ENCODE measurements around the gene GRK6. TPM values are rescaled to one million over a fixed set of nuclear protein-coding genes. Genes with fewer than 3 reads are reported as not detected.
"Not testable (repeated sequence)": the region's sequence is repeated elsewhere in the genome, so short reads cannot be mapped to it uniquely, and the experiment has no call there.

GRK6 gene
- total and polyA plus RNA-seq, 9 donors = 13.8 to 25.0 (median 19.3) TPM

- DNase-seq = no peak
- Histone ChIP-seq H3K9me3 (replicated peaks; ENCODE audit: control insufficient read depth, low read depth, low read length) (no peaks in the 10 kb centered on the region), H3K4me1 (ENCODE audit: control insufficient read depth, insufficient read depth, low read length) (peaks cover 10% of the 10 kb centered on the region), H3K36me3 (ENCODE audit: control insufficient read depth, insufficient read depth, low read length) (no peaks in the 10 kb centered on the region), H3K27me3 (ENCODE audit: control insufficient read depth, insufficient read depth, low read length) (peaks cover 28% of the 10 kb centered on the region), H3K27ac (ENCODE audit: low read length) (no peak within 1 kb of the TSS), H3K4me3 (ENCODE audit: low read length) (no peak within 1 kb of the TSS)
- 91% methylated on average over 7 of the region's 9 CpGs for WGBS (ENCODE audit: insufficient coverage)
Measured at GRCh38 chr5:177409043-177409801, 17.3 kb upstream of the GRK6 start, which contains the start of gene F12. Gene F12, minus strand, starts transcription at chr5:177409564. Its CDS starts 37 bp downstream, at chr5:177409527.

DNA sequence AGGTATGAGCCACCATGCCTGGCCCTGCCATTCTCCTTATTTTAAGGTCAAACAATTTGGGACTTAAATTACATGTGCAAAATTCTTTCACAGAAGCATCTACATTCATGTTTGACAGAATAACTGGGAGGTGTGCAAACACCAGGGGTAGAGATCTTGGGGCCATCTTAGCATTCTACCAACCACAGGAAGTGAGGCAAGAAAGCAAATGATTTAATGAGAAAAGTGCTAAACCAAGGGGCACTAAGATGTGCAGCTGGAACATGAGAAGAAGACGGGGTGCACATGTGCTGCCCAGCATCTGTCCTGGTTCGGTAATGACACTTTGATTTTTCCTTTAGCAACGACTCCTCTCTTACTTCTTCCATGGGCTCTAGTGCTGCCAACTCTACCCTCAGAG is 15.9 kb upstream of the GRK6 start:
- peaks cover 15% of the 10 kb centered on the region for H3K27me3 ChIP-seq (ENCODE audit: control insufficient read depth, insufficient read depth, low read length)
- no peaks in the 10 kb centered on the region for H3K4me1 ChIP-seq (ENCODE audit: control insufficient read depth, insufficient read depth, low read length)
- DNase-seq = no peak
- WGBS (ENCODE audit: insufficient coverage) = 100% methylated on average over 2 of the region's 3 CpGs
- H3K9me3 ChIP-seq (replicated peaks; ENCODE audit: control insufficient read depth, low read depth, low read length) = no peaks in the 10 kb centered on the region
- H3K27ac ChIP-seq (ENCODE audit: low read length) = no peak overlapping the region
- no peaks in the 10 kb centered on the region for H3K36me3 ChIP-seq (ENCODE audit: control insufficient read depth, insufficient read depth, low read length)
- no peak overlapping the region for H3K4me3 ChIP-seq (ENCODE audit: low read length)

GRCh38 chr5:177412603-177413233 is 13.8 kb upstream of the GRK6 start:
- 74% methylated on average over 4 of the region's 8 CpGs for WGBS (ENCODE audit: insufficient coverage)
- Histone ChIP-seq H3K9me3 (replicated peaks; ENCODE audit: control insufficient read depth, low read depth, low read length) (no peaks in the 10 kb centered on the region), H3K36me3 (ENCODE audit: control insufficient read depth, insufficient read depth, low read length) (no peaks in the 10 kb centered on the region), H3K27me3 (ENCODE audit: control insufficient read depth, insufficient read depth, low read length) (peaks cover 9% of the 10 kb centered on the region), H3K4me1 (ENCODE audit: control insufficient read depth, insufficient read depth, low read length) (no peaks in the 10 kb centered on the region), H3K27ac (ENCODE audit: low read length) (no peak overlapping the region), H3K4me3 (ENCODE audit: low read length) (no peak overlapping the region)
- DNase-seq = no peak

GRCh38 chr5:177414481-177414880 is 12.0 kb upstream of the GRK6 start:
- H3K4me3 ChIP-seq (ENCODE audit: low read length) = no peak overlapping the region
- H3K4me1 ChIP-seq (ENCODE audit: control insufficient read depth, insufficient read depth, low read length) = no peaks in the 10 kb centered on the region
- H3K9me3 ChIP-seq (replicated peaks; ENCODE audit: control insufficient read depth, low read depth, low read length) = no peaks in the 10 kb centered on the region
- H3K27me3 ChIP-seq (ENCODE audit: control insufficient read depth, insufficient read depth, low read length) = peaks cover 4% of the 10 kb centered on the region
- no peak overlapping the region for H3K27ac ChIP-seq (ENCODE audit: low read length)
- H3K36me3 ChIP-seq (ENCODE audit: control insufficient read depth, insufficient read depth, low read length) = no peaks in the 10 kb centered on the region
- no CpG with 5 or more reads among the region's 3 CpGs for WGBS (ENCODE audit: insufficient coverage)
- DNase-seq = no peak

DNA sequence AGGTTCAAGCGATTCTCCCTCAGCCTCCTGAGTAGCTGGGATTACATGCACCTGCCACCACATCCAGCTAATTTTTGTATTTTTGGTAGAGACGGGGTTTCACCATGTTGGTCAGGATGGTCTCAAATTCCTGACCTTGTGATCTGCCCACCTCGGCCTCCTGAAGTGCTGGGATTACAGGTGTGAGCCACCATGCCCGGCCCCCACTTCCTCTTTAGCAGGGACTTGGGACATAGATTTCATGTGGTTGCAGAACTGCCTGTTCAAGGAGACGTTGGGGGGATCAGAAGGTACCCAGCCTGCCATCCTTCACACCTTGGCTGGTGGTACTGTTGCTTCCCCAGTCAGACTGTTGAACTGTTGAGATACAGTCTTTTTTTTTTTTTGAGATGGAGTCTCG is 9.4 kb upstream of the GRK6 start:
- DNase-seq; H3K4me1 ChIP-seq (ENCODE audit: control insufficient read depth, insufficient read depth, low read length); H3K9me3 ChIP-seq (replicated peaks; ENCODE audit: control insufficient read depth, low read depth, low read length); H3K27ac ChIP-seq (ENCODE audit: low read length); H3K27me3 ChIP-seq (ENCODE audit: control insufficient read depth, insufficient read depth, low read length); H3K4me3 ChIP-seq (ENCODE audit: low read length); H3K36me3 ChIP-seq (ENCODE audit: control insufficient read depth, insufficient read depth, low read length): not testable (repeated sequence)
- 100% methylated on average over 2 of the region's 6 CpGs for WGBS (ENCODE audit: insufficient coverage)

DNA sequence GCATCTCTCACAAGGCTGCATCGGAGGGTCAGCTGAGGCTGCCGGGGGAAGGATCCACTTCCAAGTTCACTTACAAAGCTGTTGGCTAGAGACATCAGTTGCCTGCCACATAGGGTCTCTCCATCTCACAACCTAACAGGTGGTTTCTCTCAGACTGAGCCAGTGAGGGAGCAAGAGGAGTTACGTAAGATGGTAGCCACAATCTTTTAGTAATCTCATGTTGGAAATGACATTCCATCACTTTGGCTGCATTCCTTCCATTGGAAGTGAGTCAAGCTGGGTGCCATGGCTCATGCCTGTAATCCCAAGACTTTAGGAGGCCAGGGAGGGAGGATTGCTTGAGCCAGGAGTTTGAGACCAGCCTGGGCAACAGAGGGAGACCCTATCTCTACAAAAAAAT is 7.4 kb upstream of the GRK6 start:
- Histone ChIP-seq H3K27ac (ENCODE audit: low read length) (no peak overlapping the region), H3K4me1 (ENCODE audit: control insufficient read depth, insufficient read depth, low read length) (peaks cover 2% of the 10 kb centered on the region), H3K4me3 (ENCODE audit: low read length) (no peak overlapping the region), H3K27me3 (ENCODE audit: control insufficient read depth, insufficient read depth, low read length) (no peaks in the 10 kb centered on the region), H3K9me3 (replicated peaks; ENCODE audit: control insufficient read depth, low read depth, low read length) (no peaks in the 10 kb centered on the region), H3K36me3 (ENCODE audit: control insufficient read depth, insufficient read depth, low read length) (no peaks in the 10 kb centered on the region)
- WGBS (ENCODE audit: insufficient coverage) = no CpG with 5 or more reads among the region's 3 CpGs
- DNase-seq = no peak

GRCh38 chr5:177420472-177420871 is 6.0 kb upstream of the GRK6 start:
- not testable (repeated sequence) for H3K36me3 ChIP-seq (ENCODE audit: control insufficient read depth, insufficient read depth, low read length); H3K27ac ChIP-seq (ENCODE audit: low read length); H3K27me3 ChIP-seq (ENCODE audit: control insufficient read depth, insufficient read depth, low read length); H3K9me3 ChIP-seq (replicated peaks; ENCODE audit: control insufficient read depth, low read depth, low read length); H3K4me1 ChIP-seq (ENCODE audit: control insufficient read depth, insufficient read depth, low read length); H3K4me3 ChIP-seq (ENCODE audit: low read length); DNase-seq
- 75% methylated on average over 6 of the region's 7 CpGs for WGBS (ENCODE audit: insufficient coverage)

DNA sequence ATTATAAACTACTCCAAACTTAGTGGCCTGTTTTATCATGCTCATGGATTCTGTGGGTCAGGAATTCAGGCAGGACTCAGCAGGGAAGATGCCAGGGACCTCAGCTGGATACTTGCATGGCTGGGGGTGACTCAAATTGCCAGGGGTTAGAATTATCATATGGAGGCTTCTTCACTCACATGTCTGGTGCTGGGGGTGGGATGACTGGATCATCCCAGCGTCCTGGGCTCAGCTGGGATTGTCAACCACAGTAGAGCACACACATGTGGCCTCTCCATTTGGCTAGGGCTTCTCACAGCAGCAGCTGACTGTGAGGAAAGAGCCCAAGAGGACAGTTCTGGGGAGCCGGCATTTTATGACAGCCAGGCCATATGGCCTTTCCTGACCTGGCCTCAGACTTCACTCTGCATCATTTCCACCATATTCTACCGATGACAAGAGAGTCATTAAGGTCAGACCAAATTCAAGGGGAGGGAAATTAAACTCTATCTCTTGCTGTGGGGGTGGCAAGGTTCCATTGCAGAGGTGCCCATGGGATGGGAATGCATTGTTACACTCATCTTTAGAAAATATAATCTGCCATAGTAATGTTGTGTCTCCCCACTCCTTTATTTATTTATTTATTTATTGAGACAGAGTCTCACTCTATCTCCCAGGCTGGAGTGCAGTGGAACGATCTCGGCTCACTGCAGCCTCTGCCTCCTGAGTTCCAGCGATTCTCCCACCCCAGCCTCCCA is 5.2 kb upstream of the GRK6 start:
- Histone ChIP-seq H3K4me1 (ENCODE audit: control insufficient read depth, insufficient read depth, low read length) (peaks cover 6% of the 10 kb centered on the region), H3K4me3 (ENCODE audit: low read length) (no peak overlapping the region), H3K27me3 (ENCODE audit: control insufficient read depth, insufficient read depth, low read length) (no peaks in the 10 kb centered on the region), H3K27ac (ENCODE audit: low read length) (no peak overlapping the region), H3K9me3 (replicated peaks; ENCODE audit: control insufficient read depth, low read depth, low read length) (no peaks in the 10 kb centered on the region), H3K36me3 (ENCODE audit: control insufficient read depth, insufficient read depth, low read length) (no peaks in the 10 kb centered on the region)
- peak; percentile 59 for DNase-seq
- no CpG with 5 or more reads among the region's 6 CpGs for WGBS (ENCODE audit: insufficient coverage)

DNA sequence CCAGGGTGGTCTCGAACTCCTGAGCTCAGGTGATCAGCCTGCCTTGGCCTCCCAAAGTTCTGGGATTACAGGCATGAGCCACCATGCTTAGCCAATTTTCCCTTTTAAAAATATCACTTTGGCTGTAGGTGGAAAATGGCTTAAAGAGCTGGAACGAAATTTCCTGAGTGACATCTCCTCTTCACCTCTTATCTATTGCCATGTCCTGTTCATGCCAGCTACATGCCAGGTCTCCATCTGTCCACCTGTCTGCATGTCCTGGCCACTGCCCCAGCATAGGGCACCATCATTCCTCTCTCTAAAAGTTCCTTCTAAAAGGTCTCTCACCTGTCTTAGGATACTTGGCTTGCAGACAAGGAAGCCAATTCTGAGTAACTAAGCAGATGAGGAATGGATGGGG is 2.8 kb upstream of the GRK6 start:
- Histone ChIP-seq H3K36me3 (ENCODE audit: control insufficient read depth, insufficient read depth, low read length) (peaks cover 5% of the 10 kb centered on the region), H3K27me3 (ENCODE audit: control insufficient read depth, insufficient read depth, low read length) (no peaks in the 10 kb centered on the region), H3K4me3 (ENCODE audit: low read length) (no peak overlapping the region), H3K4me1 (ENCODE audit: control insufficient read depth, insufficient read depth, low read length) (peaks cover 24% of the 10 kb centered on the region), H3K9me3 (replicated peaks; ENCODE audit: control insufficient read depth, low read depth, low read length) (no peaks in the 10 kb centered on the region), H3K27ac (ENCODE audit: low read length) (no peak overlapping the region)
- 83% methylated on average over 1 of the region's 2 CpGs for WGBS (ENCODE audit: insufficient coverage)
- no peak for DNase-seq

DNA sequence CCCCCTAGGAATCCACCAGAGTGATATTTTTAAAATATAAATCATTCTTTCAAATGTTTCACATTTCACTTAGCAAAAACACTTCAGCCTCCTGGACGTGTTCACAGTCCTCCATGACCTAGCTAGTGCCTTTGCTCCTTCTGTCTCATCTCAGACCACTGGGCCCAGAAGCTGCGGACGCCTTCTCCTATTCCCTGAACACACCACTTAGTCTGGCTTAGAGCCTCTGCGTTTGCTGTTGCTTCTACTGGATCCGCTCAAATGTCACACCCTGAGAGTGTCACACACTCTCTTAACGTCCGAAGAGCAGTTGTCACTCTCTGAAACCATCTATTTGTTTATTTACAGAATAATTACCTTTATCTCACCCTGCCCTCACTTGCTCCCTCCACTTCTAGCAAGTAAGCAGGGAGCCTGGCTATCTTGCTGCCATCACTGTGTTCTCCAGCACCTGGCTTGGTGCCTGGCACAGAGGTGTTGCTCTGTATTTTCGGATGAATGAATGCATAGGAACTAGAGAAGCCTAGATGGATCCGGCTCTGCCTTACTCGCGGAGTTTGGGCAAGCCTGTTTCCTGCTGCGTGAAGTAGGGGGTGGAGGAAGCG is 1.2 kb upstream of the GRK6 start:
- WGBS (ENCODE audit: insufficient coverage) = 47% methylated on average over 8 of the region's 13 CpGs

More for the DNA sequence above, 1.2 kb upstream of the GRK6 start:
- Histone ChIP-seq H3K4me1 (ENCODE audit: control insufficient read depth, insufficient read depth, low read length) (peaks cover 40% of the 10 kb centered on the region), H3K4me3 (ENCODE audit: low read length) (peak overlapping the region; percentile 75), H3K9me3 (replicated peaks; ENCODE audit: control insufficient read depth, low read depth, low read length) (no peaks in the 10 kb centered on the region), H3K36me3 (ENCODE audit: control insufficient read depth, insufficient read depth, low read length) (peaks cover 5% of the 10 kb centered on the region), H3K27ac (ENCODE audit: low read length) (peak overlapping the region; percentile 97), H3K27me3 (ENCODE audit: control insufficient read depth, insufficient read depth, low read length) (no peaks in the 10 kb centered on the region)
- no peak for DNase-seq
